Measurements from ENCODE around the gene CPN2. TPM values are rescaled to one million over a fixed set of nuclear protein-coding genes. Genes with fewer than 3 reads are reported as not detected.
A peak's percentile ranks its signal among the peaks of the same experiment; 100 is the strongest.

Gene CPN2
- total RNA-seq, 4 donors from 2014 or later: 0.14 TPM; not detected in 3

DNA sequence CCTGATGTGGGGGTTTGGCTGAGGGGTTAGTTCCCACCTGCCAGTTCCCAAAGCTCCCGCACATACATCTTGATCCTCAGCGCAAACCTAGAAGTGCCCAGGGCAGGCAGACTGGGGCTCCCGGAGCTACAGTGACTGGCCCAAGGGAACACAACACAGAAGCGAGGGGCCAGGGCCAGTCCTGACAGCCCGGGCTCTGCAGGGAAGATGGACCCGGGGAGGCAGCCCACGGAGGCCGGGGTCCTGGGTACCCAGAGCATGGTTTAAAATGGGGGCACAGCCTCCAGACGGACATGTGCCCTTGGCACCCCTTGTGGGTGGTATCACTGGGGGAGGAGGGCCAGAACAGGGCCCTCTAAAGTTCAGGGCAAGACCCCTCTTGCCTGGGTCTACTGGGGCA, 5.1 kb downstream of the CPN2 start:
- intact Hi-C loops (cut with DNase I; ENCODE audit: low total_unique reads): no loop called here
- Histone ChIP-seq H3K4me1 (no peaks in the 10 kb centered on the region), H3K27me3 (no peaks in the 10 kb centered on the region), H3K4me3 (no peak overlapping the region), H3K9me3 (no peaks in the 10 kb centered on the region), H3K27ac (no peak overlapping the region), H3K36me3 (no peaks in the 10 kb centered on the region)
- 40 to 89% methylated on average over 1 to 9 of the region's 9 CpGs for WGBS, 2 donors (ENCODE audit: low coverage in 1 of 2)
- in situ Hi-C loops (cut with MboI; ENCODE audit: low pct_ligation_motif_present in 1 of 4, low pct_unique_long_range_greater_than_20kb in 1 of 4, low sequenced_read_pairs in 3 of 4): no loop called here
- no peak for TF ChIP-seq EP300 (IDR thresholded peaks at IDR 0.05; ENCODE audit: low read depth)
- no peak for TF ChIP-seq POLR2AphosphoS5 (IDR thresholded peaks at IDR 0.05)
- no peak for TF ChIP-seq POLR2A (IDR thresholded peaks at IDR 0.05)
- TF ChIP-seq, protein P1, sequence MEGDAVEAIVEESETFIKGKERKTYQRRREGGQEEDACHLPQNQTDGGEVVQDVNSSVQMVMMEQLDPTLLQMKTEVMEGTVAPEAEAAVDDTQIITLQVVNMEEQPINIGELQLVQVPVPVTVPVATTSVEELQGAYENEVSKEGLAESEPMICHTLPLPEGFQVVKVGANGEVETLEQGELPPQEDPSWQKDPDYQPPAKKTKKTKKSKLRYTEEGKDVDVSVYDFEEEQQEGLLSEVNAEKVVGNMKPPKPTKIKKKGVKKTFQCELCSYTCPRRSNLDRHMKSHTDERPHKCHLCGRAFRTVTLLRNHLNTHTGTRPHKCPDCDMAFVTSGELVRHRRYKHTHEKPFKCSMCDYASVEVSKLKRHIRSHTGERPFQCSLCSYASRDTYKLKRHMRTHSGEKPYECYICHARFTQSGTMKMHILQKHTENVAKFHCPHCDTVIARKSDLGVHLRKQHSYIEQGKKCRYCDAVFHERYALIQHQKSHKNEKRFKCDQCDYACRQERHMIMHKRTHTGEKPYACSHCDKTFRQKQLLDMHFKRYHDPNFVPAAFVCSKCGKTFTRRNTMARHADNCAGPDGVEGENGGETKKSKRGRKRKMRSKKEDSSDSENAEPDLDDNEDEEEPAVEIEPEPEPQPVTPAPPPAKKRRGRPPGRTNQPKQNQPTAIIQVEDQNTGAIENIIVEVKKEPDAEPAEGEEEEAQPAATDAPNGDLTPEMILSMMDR (IDR thresholded peaks at IDR 0.05): no peak
- DNase-seq: no peak

DNA sequence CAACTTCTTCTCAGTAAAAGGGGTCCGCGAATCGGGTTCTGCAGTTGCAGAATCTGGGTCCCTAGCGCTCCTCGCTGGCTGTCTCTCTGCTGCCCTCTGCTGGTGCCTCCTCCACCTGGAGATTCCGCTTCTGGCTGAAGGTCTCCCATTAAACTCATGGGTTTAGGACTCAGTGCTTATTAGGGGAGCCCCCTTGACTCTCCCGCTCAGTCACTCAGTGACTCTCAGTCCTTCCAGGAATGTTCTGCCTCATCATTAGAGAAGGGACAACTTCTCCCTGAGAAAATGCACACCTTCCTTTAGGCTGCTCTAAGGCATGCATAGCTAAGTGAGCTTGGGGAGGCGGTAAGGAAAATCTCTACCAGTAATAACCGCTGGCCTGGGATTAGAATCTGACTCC, 7.1 kb downstream of the CPN2 start:
- Histone ChIP-seq H3K9me3 (no peaks in the 10 kb centered on the region), H3K27me3 (no peaks in the 10 kb centered on the region), H3K27ac (no peak overlapping the region), H3K36me3 (no peaks in the 10 kb centered on the region), H3K4me1 (no peaks in the 10 kb centered on the region), H3K4me3 (no peak overlapping the region)
- in situ Hi-C loops (cut with MboI; ENCODE audit: low pct_ligation_motif_present in 1 of 4, low pct_unique_long_range_greater_than_20kb in 1 of 4, low sequenced_read_pairs in 3 of 4) (no loop called here), intact Hi-C loops (cut with DNase I; ENCODE audit: low total_unique reads) (no loop called here)
- TF ChIP-seq, protein P1 (IDR thresholded peaks at IDR 0.05): peak; percentile 75 to 95 (median 92)
- TF ChIP-seq EP300 (IDR thresholded peaks at IDR 0.05; ENCODE audit: low read depth): no peak
- peak; percentile 80 for DNase-seq
- WGBS, 2 donors (ENCODE audit: low coverage in 1 of 2): 23 to 25% methylated on average over 9 of the region's 9 CpGs

DNA sequence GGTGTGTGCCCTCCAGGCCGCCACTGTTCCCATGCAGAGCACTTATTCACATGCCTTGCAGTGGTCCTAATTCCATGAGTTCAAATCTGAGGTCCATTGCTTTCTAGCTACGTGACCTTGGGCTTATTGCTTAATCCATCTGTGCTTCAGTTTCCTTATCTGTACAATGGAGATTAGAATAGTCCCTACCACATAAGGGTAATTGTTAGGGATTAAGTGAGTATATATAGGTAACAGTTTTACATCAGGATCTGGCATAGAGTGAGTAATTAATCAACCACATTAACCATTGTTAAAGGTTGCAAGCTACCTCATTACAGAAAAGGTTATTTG, 7.6 kb downstream of the CPN2 start:
- no peaks in the 10 kb centered on the region for H3K36me3 ChIP-seq
- no peak overlapping the region for H3K27ac ChIP-seq
- H3K4me1 ChIP-seq: no peaks in the 10 kb centered on the region
- 71 to 81% methylated on average over 1 to 2 of the region's 2 CpGs for WGBS, 2 donors (ENCODE audit: low coverage in 1 of 2)
- TF ChIP-seq EP300 (IDR thresholded peaks at IDR 0.05; ENCODE audit: low read depth) (no peak), POLR2AphosphoS5 (IDR thresholded peaks at IDR 0.05) (no peak), POLR2A (IDR thresholded peaks at IDR 0.05) (no peak)
- TF ChIP-seq, protein P1 (IDR thresholded peaks at IDR 0.05): no peak
- H3K27me3 ChIP-seq: no peaks in the 10 kb centered on the region
- no peaks in the 10 kb centered on the region for H3K9me3 ChIP-seq
- intact Hi-C loops (cut with DNase I; ENCODE audit: low total_unique reads) (no loop called here), in situ Hi-C loops (cut with MboI; ENCODE audit: low pct_ligation_motif_present in 1 of 4, low pct_unique_long_range_greater_than_20kb in 1 of 4, low sequenced_read_pairs in 3 of 4) (no loop called here)
- no peak for DNase-seq
- no peak overlapping the region for H3K4me3 ChIP-seq

DNA sequence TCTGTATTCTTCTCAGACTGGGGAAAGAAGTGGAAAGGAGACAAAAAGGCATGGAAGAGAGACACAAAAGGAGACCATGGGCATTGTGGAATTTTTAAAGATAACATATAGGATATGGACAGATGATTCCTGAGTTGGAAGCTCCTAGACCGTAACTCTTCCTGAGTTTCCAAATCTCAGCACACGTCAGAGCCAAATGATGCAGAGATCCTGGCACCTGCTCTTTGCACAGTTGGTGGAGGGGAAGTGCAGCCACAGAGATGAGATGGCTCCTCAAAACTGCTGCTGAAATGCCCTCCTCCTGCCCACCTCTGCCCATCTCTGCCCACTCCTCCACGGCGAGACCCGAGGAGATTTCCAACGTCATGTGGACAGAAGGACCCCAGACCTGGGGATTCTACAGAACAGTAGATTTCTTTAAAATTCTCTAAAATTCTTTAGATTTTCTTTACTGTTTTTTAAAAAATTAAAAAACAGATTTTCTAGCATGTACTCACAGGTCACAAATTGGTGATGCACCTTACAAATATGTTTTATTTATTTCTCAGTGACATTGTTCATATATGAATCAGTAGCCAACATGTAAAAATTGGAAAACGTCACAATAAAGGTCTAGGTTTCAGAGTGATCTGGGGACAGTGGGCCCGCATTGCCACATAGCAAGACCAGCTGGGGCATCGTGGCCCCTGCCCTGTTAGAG, 8.1 kb downstream of the CPN2 start:
- H3K36me3 ChIP-seq: no peaks in the 10 kb centered on the region
- 77 to 84% methylated on average over 9 of the region's 9 CpGs for WGBS, 2 donors (ENCODE audit: low coverage in 1 of 2)
- H3K4me1 ChIP-seq: no peaks in the 10 kb centered on the region
- intact Hi-C loops (cut with DNase I; ENCODE audit: low total_unique reads): no loop called here
- in situ Hi-C loops (cut with MboI; ENCODE audit: low pct_ligation_motif_present in 1 of 4, low pct_unique_long_range_greater_than_20kb in 1 of 4, low sequenced_read_pairs in 3 of 4): no loop called here
- no peaks in the 10 kb centered on the region for H3K27me3 ChIP-seq
- H3K27ac ChIP-seq: no peak overlapping the region
- no peak for DNase-seq
- TF ChIP-seq POLR2A (IDR thresholded peaks at IDR 0.05) (no peak), POLR2AphosphoS5 (IDR thresholded peaks at IDR 0.05) (no peak), EP300 (IDR thresholded peaks at IDR 0.05; ENCODE audit: low read depth) (no peak)
- TF ChIP-seq, protein P1 (IDR thresholded peaks at IDR 0.05): no peak
- H3K9me3 ChIP-seq: no peaks in the 10 kb centered on the region
- H3K4me3 ChIP-seq: no peak overlapping the region

Measured in transverse colon (tissue), 4 donors.